Liver (tissue), 9 donors: ENCODE results near the gene POC1A. TPM values are rescaled to one million over a fixed set of nuclear protein-coding genes. Genes with fewer than 3 reads are reported as not detected.
A peak's percentile ranks its signal among the peaks of the same experiment; 100 is the strongest.

Source experiments
- DNase-seq: peaks from one replicate; pipeline ENCODE4 v3.0.0-alpha.2; 2017; ENCODE audit warnings: low spot score
- H3K27ac ChIP-seq, 2 donors: one replicate each; pipeline ENCODE4 v1.7.0; 2013; ENCODE audit warnings: inconsistent platforms in 2 of 2, low read length in 2 of 2, control low read depth in 1 of 2, low read depth in 1 of 2, mild to moderate bottlenecking in 1 of 2
- H3K27me3 ChIP-seq, 4 donors: one replicate each; pipeline versions ENCODE4 v1.6.1 to v1.7.0; 2013; ENCODE audit warnings: low read length in 3 of 4, inconsistent platforms in 1 of 4, mild to moderate bottlenecking in 1 of 4, moderate library complexity in 1 of 4; ENCODE audit not compliant: control insufficient read depth in 4 of 4, insufficient read depth in 4 of 4
- H3K36me3 ChIP-seq, 4 donors: one replicate each; pipeline versions ENCODE4 v1.6.1 to v1.7.0; 2013; ENCODE audit warnings: low read length in 3 of 4, mild to moderate bottlenecking in 3 of 4, low read depth in 1 of 4, moderate library complexity in 1 of 4; ENCODE audit not compliant: control insufficient read depth in 4 of 4, insufficient read depth in 3 of 4
- H3K4me1 ChIP-seq, 4 donors: one replicate each; pipeline versions ENCODE4 v1.6.1 to v1.7.0; 2013; ENCODE audit warnings: low read length in 3 of 4, mild to moderate bottlenecking in 3 of 4, moderate library complexity in 1 of 4; ENCODE audit not compliant: control insufficient read depth in 4 of 4, insufficient read depth in 4 of 4
- H3K4me3 ChIP-seq, 3 donors: one replicate each; pipeline versions ENCODE4 v1.6.1 to v1.7.0; 2013; ENCODE audit warnings: low read length in 3 of 3, control low read depth in 1 of 3, low read depth in 1 of 3, mild to moderate bottlenecking in 1 of 3
- H3K9ac ChIP-seq, 2 donors: one replicate each; pipeline ENCODE4 v1.7.0; 2013; ENCODE audit warnings: low read length in 2 of 2, mild to moderate bottlenecking in 2 of 2, moderate library complexity in 2 of 2, control low read depth in 1 of 2, low read depth in 1 of 2
- H3K9me3 ChIP-seq, 4 donors: one replicate each; pipeline versions ENCODE4 v1.6.1 to v1.7.0; 2013; ENCODE audit warnings: low read length in 3 of 4; ENCODE audit not compliant: control insufficient read depth in 4 of 4
- ATF3 ChIP-seq: IDR thresholded peaks from 2 replicates; pipeline ENCODE4 v1.6.1; 2016; ENCODE audit warnings: antibody characterized with exemption
- CTCF ChIP-seq: fragments of 150-350 bp; IDR thresholded peaks from 2 replicates; pipeline ENCODE4 v1.5.1; 2017; ENCODE audit warnings: improper control_type of control experiment, low read depth, low read length; ENCODE audit not compliant: missing input control
- EGR1 ChIP-seq, 2 donors: IDR thresholded peaks; 2 replicates each; pipeline ENCODE4 v1.6.1; 2016 to 2018; ENCODE audit warnings: antibody characterized with exemption in 2 of 2, low read depth in 2 of 2
- FOXA1 ChIP-seq: IDR thresholded peaks from 2 replicates; pipeline ENCODE4 v1.6.1; 2016; ENCODE audit warnings: antibody characterized with exemption
- FOXA2 ChIP-seq: IDR thresholded peaks from 2 replicates; pipeline ENCODE4 v1.6.1; 2016; ENCODE audit warnings: antibody characterized with exemption
- GABPA ChIP-seq, 2 donors: IDR thresholded peaks in 1 of 2; conservative IDR thresholded peaks in 1 of 2; 2 replicates each; pipeline ENCODE4 v1.6.1; 2016; ENCODE audit warnings: antibody characterized with exemption in 2 of 2, mild to moderate bottlenecking in 1 of 2, moderate library complexity in 1 of 2
- HNF4A ChIP-seq, 2 donors: conservative IDR thresholded peaks; 2 replicates each; pipeline ENCODE4 v1.6.1; 2016; ENCODE audit warnings: antibody characterized with exemption in 2 of 2, mild to moderate bottlenecking in 2 of 2
- HNF4G ChIP-seq: IDR thresholded peaks from 2 replicates; pipeline ENCODE4 v1.6.1; 2016; ENCODE audit warnings: antibody characterized with exemption
- JUND ChIP-seq, 2 donors: IDR thresholded peaks; 2 replicates each; pipeline ENCODE4 v1.6.1; 2016; ENCODE audit warnings: antibody characterized with exemption in 2 of 2
- MAX ChIP-seq: IDR thresholded peaks from 2 replicates; pipeline ENCODE4 v1.6.1; 2016; ENCODE audit warnings: antibody characterized with exemption
- NR2F2 ChIP-seq: IDR thresholded peaks from 2 replicates; pipeline ENCODE4 v1.6.1; 2016; ENCODE audit warnings: antibody characterized with exemption
- RAD21 ChIP-seq, 2 donors: IDR thresholded peaks; 2 replicates each; pipeline ENCODE4 v1.6.1; 2016; ENCODE audit warnings: antibody characterized with exemption in 2 of 2, mild to moderate bottlenecking in 2 of 2
- REST ChIP-seq: IDR thresholded peaks from 2 replicates; pipeline ENCODE4 v1.6.1; 2016; ENCODE audit warnings: antibody characterized with exemption, mild to moderate bottlenecking
- RXRA ChIP-seq, 2 donors: IDR thresholded peaks; 2 replicates each; pipeline ENCODE4 v1.6.1; 2017 to 2018; ENCODE audit warnings: antibody characterized with exemption in 2 of 2, mild to moderate bottlenecking in 1 of 2
- SP1 ChIP-seq: IDR thresholded peaks from 2 replicates; pipeline ENCODE4 v1.6.1; 2018; ENCODE audit warnings: antibody characterized with exemption, mild to moderate bottlenecking
- TAF1 ChIP-seq: conservative IDR thresholded peaks from 2 replicates; pipeline ENCODE4 v1.6.1; 2016; ENCODE audit warnings: antibody characterized with exemption, mild to moderate bottlenecking
- YY1 ChIP-seq: IDR thresholded peaks from 2 replicates; pipeline ENCODE4 v1.6.1; 2016; ENCODE audit warnings: antibody characterized with exemption, mild to moderate bottlenecking
- ZBTB33 ChIP-seq: IDR thresholded peaks from 2 replicates; pipeline ENCODE4 v1.6.1; 2016; ENCODE audit warnings: antibody characterized with exemption
- WGBS: extraction: QIAGEN DNeasy Blood & Tissue Kit; methylation state at CpG from one replicate; pipeline ENCODE4 v1.1.7; 2013; 5-methylcytosine and 5-hydroxymethylcytosine counted together
- polyA plus RNA-seq, 2 donors: library from polyadenylated mRNA; stranded (reverse) in 1 of 2; unstranded in 1 of 2; fragments of 200-250 nt in 1 of 2; fragments of >200 nt in 1 of 2; fragmentation: Nextera tagmentation in 1 of 2; extraction: Ambion mirVana in 1 of 2; gene quantifications; one replicate each; pipeline versions ENCODE4 v1.2.1 to v1.2.3, GENCODE V29; 2013 to 2015
- total RNA-seq, 2 donors: library from RNA; depleted of rRNA; stranded (reverse); fragments of >200 nt; gene quantifications; one replicate each; pipeline ENCODE4 v1.2.3, GENCODE V29; 2014
- donor health status: healthy.
- donor health status: healthy.
- donor health status: healthy.
- donor health status: healthy.
- donor health status: healthy.

The POC1A gene
- total and polyA plus RNA-seq, 4 donors: 1.4 to 12.7 (median 4.8) TPM

- H3K27me3 ChIP-seq: no peaks in the 10 kb centered on the region
- no peaks in the 10 kb centered on the region for H3K9me3 ChIP-seq
- H3K4me1 ChIP-seq: peaks cover 7 to 39% (median 30%) of the 10 kb centered on the region in 4 donors
- 76% methylated on average over 14 of the region's 14 CpGs for WGBS
- TF ChIP-seq FOXA1 (no peak), FOXA2 (no peak), HNF4G (no peak), NR2F2 (no peak), ATF3 (no peak), RAD21 (IDR thresholded peaks at IDR 0.05) (no peak), JUND (IDR thresholded peaks at IDR 0.05) (no peak), SP1 (no peak), GABPA (IDR thresholded peaks at IDR 0.05 in 1 of 2, conservative IDR thresholded peaks at IDR 0.05 in 1 of 2) (no peak), ZBTB33 (no peak), EGR1 (IDR thresholded peaks at IDR 0.05; ENCODE audit: low read depth in 2 of 2) (no peak), HNF4A (conservative IDR thresholded peaks at IDR 0.05) (no peak)
- peak overlapping the region in 1 of 2 donors; percentile 5 for H3K27ac ChIP-seq
- no peak for DNase-seq
- H3K36me3 ChIP-seq: no peaks in the 10 kb centered on the region
- H3K9ac ChIP-seq: peak overlapping the region in 1 of 2 donors; percentile 5
- H3K4me3 ChIP-seq: peak overlapping the region in 1 of 3 donors; percentile 31
Observed at GRCh38 chr3:52057812-52058495, 96.3 kb downstream of the POC1A start.

GRCh38 chr3:52056968-52057811 is 97.0 kb downstream of the POC1A start:
- Histone ChIP-seq H3K36me3 (no peaks in the 10 kb centered on the region), H3K9me3 (no peaks in the 10 kb centered on the region), H3K9ac (peak overlapping the region; percentile 28 to 86), H3K4me3 (peak overlapping the region; percentile 68 to 73 (median 71)), H3K4me1 (peaks cover 7 to 44% (median 32%) of the 10 kb centered on the region in 4 donors), H3K27me3 (no peaks in the 10 kb centered on the region), H3K27ac (peak overlapping the region; percentile 88 to 97)
- no peak for TF ChIP-seq FOXA2
- no peak for TF ChIP-seq ZBTB33
- TF ChIP-seq TAF1: no peak
- TF ChIP-seq HNF4G: no peak
- peak; percentile 97 for TF ChIP-seq SP1
- peak; percentile 64 to 79 for TF ChIP-seq RXRA (IDR thresholded peaks at IDR 0.05)
- TF ChIP-seq GABPA (IDR thresholded peaks at IDR 0.05 in 1 of 2, conservative IDR thresholded peaks at IDR 0.05 in 1 of 2): peak in 1 of 2 donors; percentile 61
- peak; percentile 62 for TF ChIP-seq YY1
- TF ChIP-seq CTCF: no peak
- TF ChIP-seq FOXA1: no peak
- TF ChIP-seq HNF4A (conservative IDR thresholded peaks at IDR 0.05): peak in 1 of 2 donors; percentile 10
- peak; percentile 20 for TF ChIP-seq REST
- TF ChIP-seq MAX: peak; percentile 99
- TF ChIP-seq EGR1 (IDR thresholded peaks at IDR 0.05; ENCODE audit: low read depth in 2 of 2): peak; percentile 67 to 77
- peak in 1 of 2 donors; percentile 41 for TF ChIP-seq RAD21 (IDR thresholded peaks at IDR 0.05)
- TF ChIP-seq ATF3: no peak
- TF ChIP-seq NR2F2: no peak
- under 1% methylated on average over 55 of the region's 55 CpGs for WGBS
- peak; percentile 99 for DNase-seq
